Choroid plexus epithelial cell (primary cell): ENCODE data around the gene CSF2.

Source experiments
- DNase-seq: peaks from one replicate; pipeline ENCODE4 v3.0.0-alpha.2; 2010; ENCODE audit warnings: low read depth
- H3K4me3 ChIP-seq: 2 replicates; pipeline ENCODE4 v1.5.1; 2011; ENCODE audit warnings: low read depth, mild to moderate bottlenecking, control low read depth, low read length, moderate library complexity
- TF ChIP-seq, protein P1 (sequence below): conservative IDR thresholded peaks from 2 replicates; pipeline ENCODE4 v1.5.1; 2011; ENCODE audit warnings: low read depth, mild to moderate bottlenecking, control low read depth, inconsistent platforms, low read length, moderate library complexity

CSF2 gene

GRCh38 chr5:132054031-132054696 lies 19.4 kb upstream of the CSF2 start:
- no peak overlapping the region for H3K4me3 ChIP-seq
- TF ChIP-seq, protein P1, sequence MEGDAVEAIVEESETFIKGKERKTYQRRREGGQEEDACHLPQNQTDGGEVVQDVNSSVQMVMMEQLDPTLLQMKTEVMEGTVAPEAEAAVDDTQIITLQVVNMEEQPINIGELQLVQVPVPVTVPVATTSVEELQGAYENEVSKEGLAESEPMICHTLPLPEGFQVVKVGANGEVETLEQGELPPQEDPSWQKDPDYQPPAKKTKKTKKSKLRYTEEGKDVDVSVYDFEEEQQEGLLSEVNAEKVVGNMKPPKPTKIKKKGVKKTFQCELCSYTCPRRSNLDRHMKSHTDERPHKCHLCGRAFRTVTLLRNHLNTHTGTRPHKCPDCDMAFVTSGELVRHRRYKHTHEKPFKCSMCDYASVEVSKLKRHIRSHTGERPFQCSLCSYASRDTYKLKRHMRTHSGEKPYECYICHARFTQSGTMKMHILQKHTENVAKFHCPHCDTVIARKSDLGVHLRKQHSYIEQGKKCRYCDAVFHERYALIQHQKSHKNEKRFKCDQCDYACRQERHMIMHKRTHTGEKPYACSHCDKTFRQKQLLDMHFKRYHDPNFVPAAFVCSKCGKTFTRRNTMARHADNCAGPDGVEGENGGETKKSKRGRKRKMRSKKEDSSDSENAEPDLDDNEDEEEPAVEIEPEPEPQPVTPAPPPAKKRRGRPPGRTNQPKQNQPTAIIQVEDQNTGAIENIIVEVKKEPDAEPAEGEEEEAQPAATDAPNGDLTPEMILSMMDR, result no peak
- no peak for DNase-seq

DNA sequence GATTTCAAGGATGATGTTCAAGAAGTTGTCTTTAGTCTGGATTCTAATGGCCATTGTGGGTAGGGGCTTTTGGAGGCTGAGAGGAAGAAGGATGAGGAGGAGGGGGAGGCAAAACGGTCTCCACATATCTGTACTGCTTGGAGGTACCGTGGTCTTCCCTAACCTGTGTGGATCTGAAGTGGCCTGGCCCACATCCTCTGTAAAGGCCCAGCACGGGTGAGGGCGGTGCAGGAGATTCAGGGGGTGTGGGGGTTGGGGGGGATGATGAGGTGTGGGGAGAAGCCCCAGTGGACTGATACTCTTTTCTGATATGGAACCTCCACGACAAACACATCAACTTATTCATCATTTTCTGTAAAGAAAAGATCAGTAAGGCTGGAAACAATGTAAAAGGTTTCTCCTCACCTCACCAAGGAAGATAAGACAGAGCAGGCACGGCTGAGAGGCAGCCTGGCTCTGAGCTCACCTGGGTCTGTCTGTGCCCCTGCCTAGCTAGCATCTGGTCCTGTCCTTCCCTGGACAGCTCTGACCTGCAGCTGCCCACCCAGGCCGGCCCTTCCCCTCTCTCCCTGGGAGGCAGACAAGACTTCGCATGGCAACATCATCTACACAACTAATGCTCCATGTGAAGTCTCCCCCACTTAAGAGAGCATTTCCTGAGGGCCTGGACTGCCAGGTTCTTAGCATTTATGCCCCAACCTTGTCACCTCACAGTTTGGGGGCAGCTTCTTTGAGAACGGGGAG lies 18.7 kb upstream of the CSF2 start:
- no peak for DNase-seq
- TF ChIP-seq, protein P1, result no peak
- H3K4me3 ChIP-seq, result no peak overlapping the region

GRCh38 chr5:132055441-132055807 lies 18.2 kb upstream of the CSF2 start:
- no peak for DNase-seq
- TF ChIP-seq, protein P1, result no peak

GRCh38 chr5:132055808-132056609 lies 17.6 kb upstream of the CSF2 start:
- TF ChIP-seq, protein P1, result no peak
- H3K4me3 ChIP-seq, result no peak overlapping the region
- no peak for DNase-seq

More at GRCh38 chr5:132055441-132055807, 18.2 kb upstream of the CSF2 start:
- no peak overlapping the region for H3K4me3 ChIP-seq

GRCh38 chr5:132056610-132057497 lies 16.7 kb upstream of the CSF2 start:
- DNase-seq, result no peak
- TF ChIP-seq, protein P1, result no peak
- no peak overlapping the region for H3K4me3 ChIP-seq

- H3K4me3 ChIP-seq, result no peak overlapping the region
- no peak for DNase-seq
- TF ChIP-seq, protein P1, result no peak
Observed at GRCh38 chr5:132057498-132058255, 15.9 kb upstream of the CSF2 start.
